Endothelial cell (in vitro differentiated cells): ENCODE results near the gene TTC33. TPM values are rescaled to one million over a fixed set of nuclear protein-coding genes. Genes with fewer than 3 reads are reported as not detected.

Experiments used
- DNase-seq: peaks from one replicate; pipeline ENCODE4 v3.0.0; 2021; ENCODE audit warnings: low spot score
- H3K27ac Mint-ChIP-seq: one replicate; pipeline ENCODE4 v1.8.0; 2021; ENCODE audit warnings: mixed read lengths, inconsistent platforms; ENCODE audit not compliant: unreplicated experiment
- H3K27me3 Mint-ChIP-seq: one replicate; pipeline ENCODE4 v1.8.0; 2021; ENCODE audit warnings: mild to moderate bottlenecking, moderate library complexity, mixed read lengths, inconsistent platforms; ENCODE audit not compliant: unreplicated experiment
- H3K36me3 Mint-ChIP-seq: one replicate; pipeline ENCODE4 v1.8.0; 2021; ENCODE audit warnings: mild to moderate bottlenecking, low read depth, mixed read lengths, inconsistent platforms; ENCODE audit not compliant: unreplicated experiment
- H3K4me1 Mint-ChIP-seq: one replicate; pipeline ENCODE4 v1.8.0; 2021; ENCODE audit warnings: mild to moderate bottlenecking, mixed read lengths, inconsistent platforms; ENCODE audit not compliant: unreplicated experiment
- H3K4me3 Mint-ChIP-seq: one replicate; pipeline ENCODE4 v1.8.0; 2021; ENCODE audit warnings: mild to moderate bottlenecking, mixed read lengths, inconsistent platforms; ENCODE audit not compliant: unreplicated experiment
- H3K9me3 Mint-ChIP-seq: one replicate; pipeline ENCODE4 v1.8.0; 2021; ENCODE audit warnings: mixed read lengths, inconsistent platforms; ENCODE audit not compliant: unreplicated experiment
- total RNA-seq: library from RNA; stranded (reverse); fragmentation: NEBNext Ultra II Directional; extraction: Animal tissue kit (Norgen Biotek cat#: 25700); gene quantifications from one replicate; pipeline ENCODE4 v1.2.1, GENCODE V29; 2021; ENCODE audit not compliant: unreplicated experiment
- TF ChIP-seq, protein P1 (sequence below): fragments of 200-600 bp; sonication (generic); IDR thresholded peaks from one replicate; pipeline ENCODE4 v1.5.0; 2021; ENCODE audit warnings: antibody characterized with exemption; ENCODE audit not compliant: unreplicated experiment

The TTC33 gene
- total RNA-seq, 1 donor from 2014 or later = 8.6 TPM

DNA sequence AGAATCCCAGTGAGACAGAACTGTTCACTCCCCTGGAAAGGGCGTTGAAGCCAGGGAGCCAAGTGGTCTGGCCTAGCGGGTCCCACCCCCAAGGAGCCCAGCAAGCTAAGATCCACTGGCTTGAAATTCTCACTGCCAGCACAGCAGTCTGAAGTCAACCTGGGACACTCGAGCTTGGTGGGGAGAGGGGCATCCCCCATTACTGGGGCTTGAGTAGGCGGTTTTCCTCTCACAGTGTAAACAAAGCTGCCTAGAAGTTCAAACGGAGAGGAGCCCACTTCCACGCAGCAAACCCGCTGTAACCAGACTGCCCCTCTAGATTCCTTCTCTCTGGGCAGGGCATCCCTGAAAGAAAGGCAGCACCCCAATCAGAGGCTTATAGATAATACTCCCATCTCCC, 121.2 kb downstream of the TTC33 start:
- no peak overlapping the region for H3K4me3 Mint-ChIP-seq
- no peaks in the 10 kb centered on the region for H3K9me3 Mint-ChIP-seq
- TF ChIP-seq, protein P1, sequence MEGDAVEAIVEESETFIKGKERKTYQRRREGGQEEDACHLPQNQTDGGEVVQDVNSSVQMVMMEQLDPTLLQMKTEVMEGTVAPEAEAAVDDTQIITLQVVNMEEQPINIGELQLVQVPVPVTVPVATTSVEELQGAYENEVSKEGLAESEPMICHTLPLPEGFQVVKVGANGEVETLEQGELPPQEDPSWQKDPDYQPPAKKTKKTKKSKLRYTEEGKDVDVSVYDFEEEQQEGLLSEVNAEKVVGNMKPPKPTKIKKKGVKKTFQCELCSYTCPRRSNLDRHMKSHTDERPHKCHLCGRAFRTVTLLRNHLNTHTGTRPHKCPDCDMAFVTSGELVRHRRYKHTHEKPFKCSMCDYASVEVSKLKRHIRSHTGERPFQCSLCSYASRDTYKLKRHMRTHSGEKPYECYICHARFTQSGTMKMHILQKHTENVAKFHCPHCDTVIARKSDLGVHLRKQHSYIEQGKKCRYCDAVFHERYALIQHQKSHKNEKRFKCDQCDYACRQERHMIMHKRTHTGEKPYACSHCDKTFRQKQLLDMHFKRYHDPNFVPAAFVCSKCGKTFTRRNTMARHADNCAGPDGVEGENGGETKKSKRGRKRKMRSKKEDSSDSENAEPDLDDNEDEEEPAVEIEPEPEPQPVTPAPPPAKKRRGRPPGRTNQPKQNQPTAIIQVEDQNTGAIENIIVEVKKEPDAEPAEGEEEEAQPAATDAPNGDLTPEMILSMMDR = no peak

DNA sequence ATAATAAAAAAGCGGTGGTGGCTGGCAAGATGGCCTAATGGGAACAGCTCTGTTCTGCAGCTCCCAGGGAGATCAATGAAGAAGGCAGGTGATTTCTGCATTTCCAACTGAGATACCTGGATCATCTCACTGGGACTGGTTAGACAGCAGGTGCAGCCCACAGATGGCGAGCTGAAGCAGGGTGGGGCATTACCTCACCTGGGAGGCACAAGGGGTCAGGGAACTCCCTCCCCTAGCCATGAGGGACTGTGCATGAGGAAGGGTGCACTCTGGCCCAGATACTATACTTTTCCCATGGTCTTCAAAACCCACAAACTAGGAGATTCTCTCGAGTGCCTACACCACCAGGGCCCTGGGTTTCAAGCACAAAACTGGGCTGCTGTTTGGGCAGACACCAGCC, 121.6 kb downstream of the TTC33 start:
- H3K4me1 Mint-ChIP-seq = no peaks in the 10 kb centered on the region
- H3K9me3 Mint-ChIP-seq = no peaks in the 10 kb centered on the region
- no peaks in the 10 kb centered on the region for H3K36me3 Mint-ChIP-seq
- H3K27me3 Mint-ChIP-seq = peaks cover 1% of the 10 kb centered on the region
- H3K27ac Mint-ChIP-seq = no peak overlapping the region
- H3K4me3 Mint-ChIP-seq = no peak overlapping the region
- TF ChIP-seq, protein P1 = no peak
- DNase-seq = no peak

More for the DNA sequence above, 121.2 kb downstream of the TTC33 start:
- Mint-ChIP-seq H3K27ac (no peak overlapping the region), H3K36me3 (no peaks in the 10 kb centered on the region), H3K4me1 (no peaks in the 10 kb centered on the region), H3K27me3 (peaks cover 1% of the 10 kb centered on the region)
- DNase-seq = no peak

DNA sequence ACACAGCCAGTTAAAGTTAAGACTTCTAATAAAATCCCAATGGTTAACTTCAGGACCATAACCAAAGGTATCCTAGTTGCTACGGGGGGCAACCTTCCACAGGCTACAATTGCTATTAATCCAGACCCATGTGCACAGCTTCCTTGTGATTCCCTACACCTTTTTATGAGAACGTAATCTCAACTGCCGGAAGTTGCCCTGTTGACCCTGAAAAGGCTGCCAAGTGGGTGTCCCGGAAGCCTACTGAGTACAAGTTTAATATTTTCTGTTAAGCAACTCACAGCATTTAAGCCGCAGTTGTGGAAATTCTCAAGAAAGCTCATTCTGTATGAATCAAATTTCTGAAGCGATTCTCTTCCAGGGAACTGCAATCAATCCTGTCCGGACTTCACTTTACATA, 124.5 kb downstream of the TTC33 start:
- TF ChIP-seq, protein P1 = no peak
- no peaks in the 10 kb centered on the region for H3K27me3 Mint-ChIP-seq
- H3K36me3 Mint-ChIP-seq = no peaks in the 10 kb centered on the region

DNA sequence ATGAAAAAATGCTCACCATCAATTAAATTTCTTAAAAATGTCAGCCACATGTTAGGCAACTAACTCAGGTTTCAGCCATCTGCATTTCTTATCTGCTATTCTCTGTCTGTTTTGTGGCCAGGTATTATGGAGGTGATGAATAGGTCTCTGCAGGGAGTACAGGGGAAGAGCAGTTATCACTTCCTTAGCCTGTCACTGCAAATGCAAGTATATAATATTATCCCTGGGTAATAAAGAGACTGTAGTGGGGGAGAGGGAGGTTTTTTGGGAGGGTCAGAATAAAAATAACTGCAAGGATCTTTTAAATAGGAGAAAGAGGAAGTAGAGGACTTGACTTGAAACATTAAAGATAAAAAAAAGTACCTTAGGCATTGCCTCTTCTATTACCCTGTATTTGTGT, 125.6 kb downstream of the TTC33 start:
- H3K4me3 Mint-ChIP-seq = no peak overlapping the region
- no peak for DNase-seq
- no peaks in the 10 kb centered on the region for H3K27me3 Mint-ChIP-seq
- no peaks in the 10 kb centered on the region for H3K36me3 Mint-ChIP-seq
- H3K27ac Mint-ChIP-seq = no peak overlapping the region
- no peaks in the 10 kb centered on the region for H3K4me1 Mint-ChIP-seq
- TF ChIP-seq, protein P1 = no peak
- H3K9me3 Mint-ChIP-seq = no peaks in the 10 kb centered on the region

More for the DNA sequence above, 124.5 kb downstream of the TTC33 start:
- Mint-ChIP-seq H3K4me3 (no peak overlapping the region), H3K4me1 (no peaks in the 10 kb centered on the region), H3K9me3 (no peaks in the 10 kb centered on the region), H3K27ac (no peak overlapping the region)
- DNase-seq = no peak

DNA sequence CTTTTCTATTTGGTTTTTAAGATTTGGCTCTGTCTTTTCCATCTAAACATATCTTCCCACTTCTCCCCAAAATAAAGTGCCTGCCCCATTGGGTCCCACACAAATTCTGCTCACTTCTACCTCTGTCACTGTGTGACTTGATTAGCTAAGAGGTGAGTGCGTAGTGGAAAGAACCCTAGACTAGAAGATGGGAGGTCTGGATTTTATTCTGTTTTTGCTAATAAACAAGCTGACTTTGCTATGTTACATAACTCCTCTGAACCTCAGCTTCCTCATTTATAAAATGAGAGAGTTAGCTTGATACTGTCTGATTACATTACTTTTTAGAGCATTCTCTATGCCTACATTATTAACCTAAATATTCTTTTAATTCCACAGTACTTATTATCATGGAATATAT, 127.4 kb downstream of the TTC33 start:
- DNase-seq = no peak
- no peaks in the 10 kb centered on the region for H3K9me3 Mint-ChIP-seq
- H3K36me3 Mint-ChIP-seq = no peaks in the 10 kb centered on the region
- H3K27ac Mint-ChIP-seq = no peak overlapping the region
- TF ChIP-seq, protein P1 = no peak
- H3K27me3 Mint-ChIP-seq = no peaks in the 10 kb centered on the region
- no peak overlapping the region for H3K4me3 Mint-ChIP-seq
- no peaks in the 10 kb centered on the region for H3K4me1 Mint-ChIP-seq
